Activated CD4-positive, alpha-beta T cell treated with anti-CD3 and anti-CD28 coated beads, Interleukin-2, amount 50 U/mL, for 48 hours (primary cell): ENCODE measurements around the gene SPATS2.
"Not testable (repeated sequence)": the region's sequence is repeated elsewhere in the genome, so short reads cannot be mapped to it uniquely, and the experiment has no call there.

ENCODE experiments used
- DNase-seq, 2 experiments: peaks; one replicate each; pipeline ENCODE4 v3.0.0-alpha.2; 2020

The SPATS2 gene

DNA sequence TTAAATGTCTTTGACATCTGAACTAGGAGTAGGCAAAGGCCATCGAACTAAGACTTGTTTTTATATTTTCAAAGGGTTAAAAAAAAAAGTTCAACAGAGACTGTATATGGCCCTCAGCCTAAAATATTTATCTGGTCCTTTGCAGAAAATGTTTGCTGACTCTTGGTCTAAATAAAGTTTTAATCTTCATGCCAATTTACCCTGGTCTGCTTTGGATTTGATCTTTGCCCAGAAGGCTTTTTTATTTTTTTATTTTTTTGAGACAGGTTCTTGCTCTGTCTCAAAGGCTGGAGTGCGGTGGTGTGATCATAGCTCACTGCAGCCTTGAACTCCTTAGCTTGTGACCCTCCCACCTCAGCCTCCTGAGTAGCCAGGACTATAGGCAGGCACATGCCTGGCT, 47.1 kb downstream of the SPATS2 start:
- DNase-seq = no peak

DNA sequence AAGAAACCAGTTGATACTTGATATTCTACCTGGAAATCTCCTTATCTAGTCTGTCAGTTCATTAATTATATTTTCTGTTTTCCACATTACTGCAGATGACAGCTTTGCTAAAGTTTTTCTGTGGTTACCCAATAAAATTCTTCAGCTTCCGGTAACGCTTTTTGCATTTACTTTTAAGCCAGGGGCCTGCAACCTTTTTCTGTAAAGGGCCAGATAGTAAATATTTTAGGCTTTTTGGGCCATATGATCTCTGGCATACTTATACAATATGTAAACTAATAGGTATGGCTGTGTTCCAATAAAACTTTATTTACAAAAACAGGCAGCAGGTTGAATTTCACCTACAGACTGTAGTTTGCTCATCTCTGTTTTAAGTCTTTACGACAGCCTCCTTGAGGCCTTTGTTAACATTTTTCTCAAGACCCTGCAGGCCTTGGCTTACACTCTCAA, 48.3 kb downstream of the SPATS2 start:
- DNase-seq = no peak

DNA sequence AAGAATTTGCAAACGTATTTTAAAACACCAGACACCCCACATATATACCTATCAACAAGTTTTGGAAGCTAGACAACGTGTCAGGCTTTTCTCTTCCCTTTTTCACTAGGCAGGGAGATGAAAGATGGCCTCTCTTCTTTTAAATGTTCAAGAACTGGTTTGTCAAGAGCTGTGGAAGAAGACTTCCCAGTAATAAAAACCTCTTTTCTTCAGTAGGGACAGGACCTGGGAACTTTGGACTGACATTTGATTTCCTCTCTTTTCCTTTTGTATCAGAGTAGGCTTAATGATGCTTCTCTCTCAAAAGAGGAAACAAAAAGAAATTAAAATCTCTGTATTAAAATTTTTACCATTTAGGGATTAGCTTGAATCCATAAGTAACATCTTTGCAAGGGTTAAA, 49.6 kb downstream of the SPATS2 start:
- no peak for DNase-seq

DNA sequence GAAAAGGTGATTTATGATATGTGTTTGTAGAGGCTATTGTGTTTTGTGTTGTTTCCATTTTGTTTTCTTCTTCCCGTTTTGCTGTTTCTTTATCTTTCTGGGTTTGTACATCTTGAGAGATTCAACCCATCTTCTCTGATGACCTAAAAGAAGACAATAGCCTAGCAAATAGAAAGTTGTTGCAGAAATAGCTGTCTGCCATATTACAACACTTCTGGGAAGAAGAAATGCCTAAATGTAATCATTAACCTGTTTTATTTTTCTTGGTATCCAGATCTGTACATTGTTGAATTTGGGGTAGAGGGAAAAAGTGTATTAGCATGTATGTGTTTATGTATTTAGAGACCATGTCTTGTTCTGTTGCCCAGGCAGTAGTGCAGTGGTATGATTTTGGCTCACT, 50.3 kb downstream of the SPATS2 start:
- DNase-seq = no peak

DNA sequence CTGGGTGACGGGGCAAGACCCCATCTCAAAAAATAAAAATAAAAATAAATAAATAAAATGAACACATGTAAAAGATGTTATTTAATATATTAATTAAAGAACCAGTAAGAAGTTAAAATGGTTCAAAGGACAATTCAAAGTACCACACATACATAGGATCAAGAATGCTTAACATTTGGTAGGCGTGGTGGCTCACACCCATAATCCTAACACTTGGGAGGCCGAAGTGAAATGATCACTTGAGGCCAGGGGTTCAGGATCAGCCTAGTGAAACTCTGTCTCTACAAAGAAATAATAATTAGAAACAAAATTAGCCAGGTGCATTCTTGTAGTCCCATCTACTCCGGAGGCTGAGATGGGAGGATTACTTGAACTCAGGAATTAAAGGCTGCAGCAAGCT, 53.3 kb downstream of the SPATS2 start:
- DNase-seq = no peak

DNA sequence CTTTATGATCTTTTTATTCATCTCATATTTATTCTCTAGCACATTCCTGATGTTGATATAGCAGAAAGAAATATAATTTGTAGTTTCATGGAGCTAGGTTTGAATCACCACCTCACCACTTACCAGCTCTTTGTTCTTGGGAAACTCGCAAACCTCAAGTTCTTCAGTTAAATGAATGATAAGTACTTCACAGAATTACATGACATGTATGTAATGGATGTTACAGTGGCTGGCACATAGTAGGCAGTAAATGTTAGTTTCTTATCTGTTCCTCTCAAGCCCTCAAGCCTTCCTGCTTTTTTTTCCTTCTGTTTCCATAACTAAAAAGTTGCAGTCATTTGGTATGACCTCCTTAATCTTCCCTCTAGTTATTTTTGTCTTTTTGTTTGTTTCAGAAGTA, 54.9 kb downstream of the SPATS2 start:
- no peak for DNase-seq

DNA sequence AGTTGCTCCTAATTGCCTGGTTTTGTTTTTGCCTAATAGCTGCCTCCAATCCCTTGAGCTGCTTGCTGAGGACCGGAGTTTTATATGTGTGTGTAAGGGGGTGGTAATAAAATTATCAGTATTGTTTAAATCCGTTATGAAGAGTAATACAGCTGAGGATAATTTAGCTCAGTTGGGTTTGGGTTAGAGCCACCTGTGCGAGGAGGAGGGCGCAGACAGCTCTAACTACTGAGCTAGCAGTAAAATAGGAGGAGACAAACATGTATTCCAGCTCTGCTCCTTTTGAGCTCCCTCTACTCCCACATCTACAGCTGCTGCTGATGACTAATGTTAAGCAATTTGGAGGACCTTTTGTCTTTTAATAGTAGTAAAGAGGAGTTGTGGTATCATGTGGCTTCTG, 61.5 kb downstream of the SPATS2 start:
- no peak for DNase-seq

DNA sequence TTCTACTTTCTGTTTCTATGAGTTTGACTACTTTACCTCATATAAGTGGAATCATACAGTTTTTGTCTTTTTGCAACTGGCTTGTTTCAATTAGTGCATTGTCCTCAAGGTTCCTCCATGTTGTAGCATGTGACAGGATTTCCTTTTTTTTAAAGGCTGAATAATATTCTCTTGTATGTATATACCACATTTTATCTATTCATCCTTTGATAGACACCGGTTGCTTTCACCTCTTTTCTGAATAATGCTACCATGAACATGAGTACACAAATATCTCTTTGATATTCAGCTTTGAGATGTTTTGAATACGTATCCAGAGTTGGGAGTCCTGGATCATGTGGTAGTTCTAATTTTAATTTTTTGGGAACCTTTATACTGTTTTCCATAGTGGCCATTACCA, 65.4 kb downstream of the SPATS2 start:
- no peak for DNase-seq

DNA sequence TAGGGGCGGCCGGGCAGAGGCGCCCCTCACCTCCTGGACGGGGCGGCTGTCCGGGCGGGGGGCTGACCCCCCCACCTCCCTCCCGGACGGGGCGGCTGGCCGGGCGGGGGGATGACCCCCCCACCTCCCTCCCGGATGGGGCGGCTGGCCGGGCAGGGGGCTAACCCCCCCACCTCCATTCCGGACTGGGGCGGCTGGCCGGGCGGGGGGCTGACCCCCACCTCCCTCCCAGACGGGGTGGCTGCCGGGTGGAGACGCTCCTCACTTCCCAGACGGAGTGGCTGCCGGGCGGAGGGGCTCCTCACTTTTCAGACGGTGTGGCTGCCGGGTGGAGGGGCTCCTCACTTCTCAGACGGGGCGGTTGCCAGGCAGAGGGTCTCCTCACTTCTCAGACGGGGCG, 69.5 kb downstream of the SPATS2 start:
- DNase-seq = not testable (repeated sequence)

DNA sequence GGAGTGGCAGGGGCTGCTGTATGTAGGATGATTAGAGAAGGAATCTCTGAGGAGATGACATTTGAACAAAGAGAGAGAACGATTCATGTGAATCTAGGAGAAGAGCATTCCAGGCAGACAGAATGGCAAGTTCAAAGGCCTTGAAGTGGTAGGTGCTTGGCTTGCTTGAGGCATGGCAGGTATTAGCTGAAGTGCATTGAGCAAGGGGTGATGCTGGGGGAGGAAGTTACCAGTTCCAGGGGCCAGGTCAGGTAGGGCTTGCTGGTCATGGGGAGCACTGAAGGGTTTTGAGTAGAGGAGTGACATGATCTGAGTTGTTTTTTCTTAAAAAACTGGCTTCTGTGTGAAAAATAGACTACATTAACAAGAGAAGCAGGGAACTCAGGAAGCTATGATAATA, 71.8 kb downstream of the SPATS2 start:
- no peak for DNase-seq

DNA sequence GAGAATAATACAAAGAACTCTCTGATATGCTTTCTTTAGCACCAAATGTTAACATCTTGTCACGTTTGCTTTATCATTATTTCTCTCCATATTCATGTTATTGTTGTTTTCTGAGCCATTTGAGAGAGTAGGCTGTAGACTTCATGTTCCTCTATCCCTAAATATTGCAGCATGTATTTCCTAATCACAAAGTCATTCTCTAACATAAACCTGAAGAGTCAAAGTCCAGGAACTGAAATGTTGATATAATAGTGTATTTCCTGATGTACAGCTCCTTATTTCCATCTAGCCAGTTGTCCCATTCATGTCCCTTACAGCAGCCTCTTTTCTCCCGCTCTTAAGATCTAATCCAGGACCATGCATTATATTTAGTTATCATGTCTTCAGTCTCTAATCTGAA, 72.8 kb downstream of the SPATS2 start:
- no peak for DNase-seq

DNA sequence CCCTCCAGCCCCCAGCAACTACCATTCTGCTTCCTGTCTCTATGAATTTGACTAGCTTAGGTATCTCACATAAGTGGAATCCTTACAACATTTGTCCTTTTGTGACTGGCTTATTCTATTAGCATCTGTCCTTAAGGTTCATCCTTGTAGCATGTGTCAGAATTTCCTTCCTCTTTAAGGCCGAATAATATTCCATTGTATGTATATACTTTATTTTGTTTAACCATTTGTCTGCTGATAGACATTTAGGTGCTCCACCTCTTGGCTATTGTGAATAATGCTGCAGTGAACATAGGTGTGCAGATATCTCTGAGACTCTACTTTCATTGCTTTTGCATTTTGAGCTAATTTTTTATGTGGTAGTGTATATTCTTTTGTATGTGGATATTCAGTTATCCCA, 75.7 kb downstream of the SPATS2 start:
- DNase-seq = no peak

DNA sequence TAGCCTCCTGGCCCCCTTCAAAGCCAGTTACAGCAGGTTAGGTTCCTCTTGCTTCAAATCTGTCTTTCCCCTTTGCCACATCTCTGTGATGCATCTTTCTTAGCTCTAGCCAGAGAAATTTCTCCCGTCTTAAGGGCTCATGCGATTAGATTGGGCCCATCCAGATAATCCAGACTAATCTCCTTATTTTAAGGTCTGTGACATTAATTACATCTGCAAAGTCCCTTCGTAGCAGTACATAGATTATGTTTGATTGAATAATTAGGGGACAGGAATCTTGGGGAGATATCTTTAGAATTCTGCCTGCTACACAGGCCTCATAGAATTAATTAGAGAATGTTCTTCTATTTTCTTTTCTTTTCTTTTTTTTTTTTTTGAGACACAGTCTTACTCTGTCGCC, 79.3 kb downstream of the SPATS2 start:
- no peak for DNase-seq

DNA sequence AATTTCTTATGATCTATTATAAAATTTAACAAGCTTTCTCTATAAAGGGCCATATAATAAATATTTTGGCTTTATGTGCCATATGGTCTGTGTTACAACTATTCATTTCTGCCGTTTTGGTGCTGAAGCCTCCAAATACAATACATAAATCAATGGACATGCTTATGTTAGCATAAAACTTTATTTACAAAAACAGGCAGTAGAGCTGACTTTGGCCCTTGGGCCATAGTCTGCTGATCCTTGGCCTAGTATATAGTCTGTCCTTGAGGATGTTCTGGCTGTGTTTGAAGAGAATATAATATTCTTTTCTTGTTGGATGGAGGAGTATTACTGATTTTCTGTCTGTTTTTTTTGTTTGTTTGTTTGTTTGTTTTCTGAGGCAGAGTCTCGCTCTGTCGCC, 81.6 kb downstream of the SPATS2 start:
- no peak for DNase-seq

DNA sequence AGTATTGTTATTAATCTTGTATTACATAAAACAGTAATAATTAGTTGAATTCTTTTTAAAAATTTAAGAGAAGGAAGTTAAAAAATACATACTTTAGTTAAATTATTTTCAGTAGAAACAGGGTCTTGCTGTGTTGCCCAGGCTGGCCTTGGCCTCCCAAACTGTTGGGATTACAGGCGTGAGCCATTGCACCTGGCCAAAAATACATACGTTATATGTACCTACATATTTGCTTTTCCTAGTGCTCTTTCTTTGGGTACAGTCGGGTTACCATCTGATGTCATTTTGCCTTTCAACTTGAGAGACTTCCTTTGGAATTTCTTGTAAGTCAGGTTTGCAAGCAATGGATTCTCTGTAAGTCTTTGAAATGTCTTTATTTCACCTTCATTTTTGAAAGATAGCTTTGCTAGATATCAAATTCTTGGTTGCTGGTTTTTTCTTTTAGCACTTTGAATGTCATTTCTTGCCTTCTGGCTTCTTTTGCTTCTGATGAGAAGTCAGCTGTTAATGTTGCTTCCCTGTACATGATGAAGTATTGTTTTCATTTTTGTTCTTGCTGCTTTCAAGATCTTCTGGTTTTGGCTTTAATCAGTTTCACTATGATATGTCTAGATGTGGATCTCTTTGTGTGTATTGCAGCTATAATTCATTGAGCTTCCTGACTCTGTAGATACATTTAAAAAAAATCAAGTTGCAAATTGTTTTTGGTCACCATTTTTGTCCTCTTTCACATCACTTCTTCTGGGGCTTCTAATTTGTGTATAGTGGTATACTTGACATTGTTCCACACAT, 84.4 kb downstream of the SPATS2 start:
- no peak for DNase-seq

DNA sequence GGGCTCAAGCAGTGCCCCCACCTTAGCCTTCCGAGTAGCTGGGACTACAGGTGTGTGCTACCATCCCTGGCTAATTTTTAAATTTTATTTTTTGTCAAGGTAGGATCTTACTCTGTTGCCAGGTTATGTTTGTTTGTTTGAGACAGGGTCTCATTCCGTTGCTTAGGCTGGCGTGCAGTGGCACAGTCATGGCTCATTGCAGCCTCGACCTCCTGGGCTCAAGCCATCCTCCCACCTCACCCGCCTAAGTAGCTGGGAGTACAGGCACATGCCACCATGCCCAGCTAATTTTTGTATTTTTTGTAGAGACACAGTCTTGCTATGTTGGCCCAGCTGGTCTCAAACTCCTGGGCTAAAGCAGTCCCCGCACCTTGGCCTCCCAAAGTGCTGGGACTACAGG, 88.2 kb downstream of the SPATS2 start:
- no peak for DNase-seq

DNA sequence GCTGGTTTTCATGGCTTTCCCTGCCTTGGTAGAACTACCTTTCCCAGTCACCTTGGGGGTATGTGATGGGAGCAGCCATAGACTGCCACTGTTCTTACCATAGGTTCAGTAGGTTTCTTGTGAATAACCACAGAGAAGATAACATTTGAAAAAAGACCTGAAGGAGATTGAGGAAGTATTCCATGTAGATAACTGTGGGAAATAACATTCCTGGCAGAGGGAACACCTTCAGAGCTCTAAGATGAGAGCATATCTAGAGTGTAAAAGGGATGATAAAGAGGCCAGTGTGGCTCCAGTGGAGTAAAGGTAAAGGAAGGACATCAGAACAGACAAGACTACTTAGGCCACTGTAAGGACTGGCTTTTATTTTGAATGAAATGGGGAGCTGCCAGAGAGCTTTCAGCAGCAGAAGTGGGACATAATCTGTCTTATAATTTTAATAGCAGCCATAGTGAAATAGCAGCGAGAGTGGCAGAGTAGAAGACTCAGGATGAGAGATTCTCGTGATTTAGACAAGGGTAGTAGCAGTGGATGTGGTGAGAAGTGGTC, 88.9 kb downstream of the SPATS2 start:
- DNase-seq = no peak

DNA sequence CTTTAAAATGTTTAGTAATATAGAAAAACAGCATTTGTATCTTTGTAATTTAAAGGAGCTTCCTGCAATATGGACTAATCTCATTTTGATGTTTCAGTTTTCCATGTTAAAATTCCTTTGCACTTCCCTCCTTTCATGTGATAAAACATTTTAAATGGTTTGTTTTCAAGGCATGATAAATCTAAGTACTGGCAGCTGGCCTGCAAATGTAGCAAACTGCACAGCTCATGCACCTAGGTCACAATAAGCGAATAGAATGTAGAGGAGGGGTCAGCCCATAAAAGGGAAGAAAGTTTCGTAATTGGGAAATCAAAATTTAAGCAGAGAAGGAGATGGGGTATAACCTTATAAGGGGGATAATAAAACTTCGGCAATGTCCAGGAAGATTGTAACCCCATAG, 91.6 kb downstream of the SPATS2 start:
- DNase-seq = no peak

DNA sequence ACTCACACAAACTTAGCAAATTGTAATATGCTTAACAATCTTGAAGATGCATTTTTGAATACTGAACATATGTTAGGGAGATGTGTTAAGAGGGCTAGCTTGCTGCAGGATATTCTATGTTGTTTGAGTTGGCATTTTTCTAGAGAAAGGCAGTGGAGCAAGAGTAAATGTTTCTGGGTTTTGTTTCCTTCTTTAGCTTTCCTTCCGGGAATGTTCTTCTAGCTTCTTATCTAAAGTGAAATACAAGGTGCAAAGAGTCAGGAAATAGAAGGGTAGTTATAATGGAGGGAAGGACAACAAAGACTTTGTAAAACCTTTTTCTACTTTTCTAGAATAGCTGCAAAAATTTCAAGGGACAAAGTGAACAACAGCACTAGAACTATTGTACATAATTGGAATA, 94.0 kb downstream of the SPATS2 start:
- no peak for DNase-seq

DNA sequence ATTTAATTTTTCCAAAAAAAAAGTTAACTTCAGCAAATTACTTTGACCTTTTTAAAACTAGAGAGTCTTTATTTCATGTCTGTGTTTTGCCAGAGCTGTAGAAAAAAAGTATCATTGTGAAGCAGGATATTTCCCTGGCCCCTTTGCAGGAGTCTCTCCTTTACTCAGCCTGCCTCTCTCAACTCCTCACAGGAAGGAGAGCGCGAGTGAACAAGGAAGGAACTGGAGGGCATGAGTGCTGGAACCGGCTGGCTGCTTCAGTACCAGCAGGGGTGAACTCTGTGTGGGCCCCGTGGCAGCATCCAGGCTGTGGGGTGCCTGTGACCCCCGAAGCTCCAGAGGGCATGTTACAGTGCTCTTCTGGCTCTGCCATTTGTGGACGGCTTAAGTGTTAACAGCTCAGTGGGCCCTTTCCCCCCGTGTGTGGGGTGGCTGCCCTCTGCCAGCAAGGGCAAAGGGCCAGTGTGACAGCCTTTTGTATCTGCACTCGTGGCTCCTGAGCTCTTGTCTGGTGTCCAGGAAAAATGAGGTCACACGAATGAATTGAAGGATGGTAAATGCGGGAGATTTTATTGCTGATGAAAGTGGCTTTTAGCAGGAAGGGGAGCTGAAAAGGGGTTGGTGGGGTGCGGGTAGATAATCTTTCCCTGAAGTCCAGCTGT, 95.0 kb downstream of the SPATS2 start:
- DNase-seq = no peak

DNA sequence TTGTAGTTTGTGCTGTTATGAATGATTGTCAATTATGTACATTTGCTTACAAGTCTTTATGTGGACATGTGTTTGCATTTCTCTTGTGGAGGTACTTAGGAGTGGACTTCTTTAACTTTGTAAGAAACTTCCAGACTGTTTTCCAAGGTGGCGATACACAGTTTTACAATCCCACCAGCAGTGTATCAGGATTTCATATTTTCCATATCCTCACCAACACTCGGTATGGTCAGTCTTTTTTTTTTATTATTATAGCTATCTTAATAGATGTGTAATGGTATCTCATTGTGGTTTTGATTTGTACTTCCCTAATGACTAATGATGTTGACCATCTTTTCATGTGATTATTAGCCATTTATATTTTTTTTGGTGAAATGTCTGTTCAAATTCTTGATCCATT, 97.9 kb downstream of the SPATS2 start:
- no peak for DNase-seq

DNA sequence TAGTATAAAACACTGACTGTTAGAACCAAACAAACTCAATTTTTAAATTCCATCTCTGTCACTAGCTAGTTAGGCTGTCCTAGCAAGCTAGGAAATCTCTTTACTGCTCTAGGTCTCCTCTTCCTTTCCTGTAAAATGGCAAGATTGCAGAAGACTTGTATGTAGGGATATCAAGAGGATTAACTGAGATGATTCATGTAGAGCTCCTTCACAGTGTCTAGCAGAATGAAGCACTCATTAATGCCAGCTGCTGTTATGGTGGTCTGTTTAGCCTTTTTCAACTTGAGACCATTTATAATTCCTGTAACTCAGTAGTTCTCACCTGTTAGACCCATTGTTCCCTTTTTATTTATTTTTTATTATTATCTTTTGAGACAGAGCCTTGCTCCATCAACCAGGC, 103.7 kb downstream of the SPATS2 start:
- DNase-seq = no peak

DNA sequence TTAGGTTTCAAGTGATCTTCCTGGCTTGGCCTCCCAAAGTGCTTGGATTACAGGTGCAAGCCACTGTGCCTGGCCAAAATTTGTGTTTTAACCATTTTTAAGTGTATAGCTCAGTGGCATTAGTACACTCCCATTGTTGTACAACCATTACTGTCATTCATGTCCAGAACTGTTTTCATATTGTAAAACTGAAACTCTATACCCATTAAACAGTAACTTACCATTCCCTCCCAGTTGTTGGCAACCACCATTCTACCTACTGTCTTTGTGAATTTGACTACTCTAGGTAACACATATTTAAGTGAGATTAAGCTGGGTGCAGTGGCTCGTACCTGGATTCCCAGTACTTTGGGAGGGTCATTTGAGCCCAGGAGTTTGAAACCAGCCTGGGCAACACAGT, 104.3 kb downstream of the SPATS2 start:
- no peak for DNase-seq

DNA sequence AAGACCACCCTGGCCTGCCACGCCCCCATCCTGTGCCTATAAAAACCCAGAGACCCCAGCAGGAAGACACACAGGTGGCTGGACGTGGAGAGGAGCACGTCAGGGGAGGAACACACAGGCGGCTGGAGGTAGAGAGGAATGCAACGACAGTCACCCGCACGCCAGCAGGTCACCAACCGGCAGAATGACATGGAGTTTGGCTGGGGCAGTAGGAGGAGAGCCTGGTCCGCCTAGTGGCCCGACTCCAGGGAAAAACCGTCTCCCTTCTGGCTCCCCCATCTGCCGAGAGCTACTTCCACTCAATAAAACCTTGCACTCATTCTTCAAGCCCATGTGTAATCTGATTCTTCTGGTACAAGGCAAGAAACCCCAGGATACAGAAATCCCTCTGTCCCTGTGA, 108.8 kb downstream of the SPATS2 start:
- no peak for DNase-seq
